Measurements from ENCODE around the gene S100A3. TPM values are rescaled to one million over a fixed set of nuclear protein-coding genes. Genes with fewer than 3 reads are reported as not detected.
"Not testable (repeated sequence)": the region's sequence is repeated elsewhere in the genome, so short reads cannot be mapped to it uniquely, and the experiment has no call there.

S100A3 gene
- polyA plus RNA-seq, 1 donor from 2014 or later = not detected

DNA sequence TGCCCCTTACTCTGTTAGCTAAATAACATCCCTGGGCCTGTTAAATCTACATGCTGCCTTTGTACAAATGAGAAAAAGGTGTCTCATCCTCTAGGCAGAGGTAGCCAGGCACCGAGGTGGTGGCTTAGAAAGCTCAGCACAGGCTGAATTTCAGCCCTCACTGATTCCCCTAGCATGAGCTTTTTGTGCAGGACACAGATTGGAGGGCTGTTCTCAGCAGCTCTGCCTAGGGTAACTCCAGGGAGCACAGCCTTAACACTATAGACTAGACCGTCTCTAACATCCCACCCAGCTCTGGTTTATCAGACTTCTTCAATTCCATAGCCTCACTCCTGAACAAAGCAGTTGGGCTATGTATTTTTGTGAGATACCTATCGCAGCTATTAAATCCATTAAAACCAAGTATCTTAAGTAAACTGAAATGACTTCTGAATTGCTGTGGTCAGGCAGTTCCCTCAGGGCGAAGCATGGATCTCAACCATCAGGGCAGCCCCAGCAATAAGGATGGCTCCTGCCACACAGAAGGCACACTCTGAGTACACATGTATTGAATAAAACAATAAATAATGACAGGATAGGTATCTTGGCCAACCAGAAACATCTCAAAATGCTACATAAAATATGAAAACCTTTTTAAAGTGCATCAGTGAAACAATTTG is 28.1 kb downstream of the S100A3 start:
- Histone ChIP-seq H3K27ac (ENCODE audit: low read length) (no peak overlapping the region), H3K4me2 (ENCODE audit: low read length) (no peak overlapping the region), H3K9me3 (ENCODE audit: low read length) (no peaks in the 10 kb centered on the region)

DNA sequence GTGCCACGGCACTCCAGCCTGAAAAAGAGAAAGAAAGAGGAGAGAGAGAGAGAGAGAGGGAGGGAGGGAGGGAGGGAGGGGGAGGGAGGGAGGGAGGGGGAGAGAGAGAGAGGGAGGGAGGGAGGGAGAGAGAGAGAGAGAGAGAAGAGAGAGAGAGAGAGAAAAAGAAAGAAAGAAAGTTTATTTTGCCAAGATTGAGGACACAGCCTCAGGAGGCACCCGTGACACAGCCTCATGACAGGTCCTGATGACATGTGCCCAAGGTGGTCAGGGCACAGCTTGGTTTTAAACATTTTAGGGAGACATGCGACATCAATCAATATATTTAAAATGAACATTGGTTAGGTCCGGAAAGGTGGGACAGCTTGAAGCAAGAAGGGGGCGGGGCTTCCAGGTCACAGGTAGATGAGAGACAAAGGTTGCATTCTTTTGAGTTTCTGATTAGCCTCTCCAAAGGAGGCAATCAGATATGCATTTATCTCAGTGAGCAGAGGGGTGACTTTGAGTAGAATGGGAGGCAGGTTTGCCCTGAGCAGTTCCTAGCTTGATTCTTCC is 28.8 kb downstream of the S100A3 start:
- not testable (repeated sequence) for H3K27me3 ChIP-seq (ENCODE audit: insufficient read depth, low read depth, low read length); H3K79me2 ChIP-seq (replicated peaks; ENCODE audit: insufficient read depth, low read length); H2AFZ ChIP-seq (ENCODE audit: low read depth, low read length); H3K9ac ChIP-seq (ENCODE audit: low read length); H3F3A ChIP-seq (ENCODE audit: insufficient read depth, low read length, poor library complexity, severe bottlenecking); H3K4me2 ChIP-seq (ENCODE audit: low read length); H3K9me2 ChIP-seq (ENCODE audit: insufficient read depth, low read length); H3K36me3 ChIP-seq (ENCODE audit: insufficient read depth, low read length); H4K20me1 ChIP-seq (ENCODE audit: insufficient read depth); H3K9me3 ChIP-seq (ENCODE audit: low read length); H3K4me3 ChIP-seq (ENCODE audit: low read length); H3K27ac ChIP-seq (ENCODE audit: low read length)

More for the DNA sequence above, 28.1 kb downstream of the S100A3 start:
- Histone ChIP-seq H4K20me1 (ENCODE audit: insufficient read depth) (no peaks in the 10 kb centered on the region), H3K9me2 (ENCODE audit: insufficient read depth, low read length) (no peaks in the 10 kb centered on the region), H3K79me2 (replicated peaks; ENCODE audit: insufficient read depth, low read length) (no peaks in the 10 kb centered on the region), H3K36me3 (ENCODE audit: insufficient read depth, low read length) (no peaks in the 10 kb centered on the region), H3K4me3 (ENCODE audit: low read length) (no peak overlapping the region), H3K27me3 (ENCODE audit: insufficient read depth, low read depth, low read length) (no peaks in the 10 kb centered on the region), H3K9ac (ENCODE audit: low read length) (no peak overlapping the region), H2AFZ (ENCODE audit: low read depth, low read length) (no peak overlapping the region), H3F3A (ENCODE audit: insufficient read depth, low read length, poor library complexity, severe bottlenecking) (no peaks in the 10 kb centered on the region)
- TF ChIP-seq POLR2AphosphoS5 (IDR thresholded peaks at IDR 0.05) = no peak
- TF ChIP-seq SMC3 (conservative IDR thresholded peaks at IDR 0.05; ENCODE audit: poor library complexity) = no peak
- TF ChIP-seq EP300 (conservative IDR thresholded peaks at IDR 0.05; ENCODE audit: poor library complexity, severe bottlenecking) = no peak
- TF ChIP-seq RAD21 (conservative IDR thresholded peaks at IDR 0.05) = no peak
- no peak for TF ChIP-seq EZH2 (IDR thresholded peaks at IDR 0.05; ENCODE audit: borderline replicate concordance, insufficient read depth, low read length, poor library complexity, severe bottlenecking)
- TF ChIP-seq, protein P1, sequence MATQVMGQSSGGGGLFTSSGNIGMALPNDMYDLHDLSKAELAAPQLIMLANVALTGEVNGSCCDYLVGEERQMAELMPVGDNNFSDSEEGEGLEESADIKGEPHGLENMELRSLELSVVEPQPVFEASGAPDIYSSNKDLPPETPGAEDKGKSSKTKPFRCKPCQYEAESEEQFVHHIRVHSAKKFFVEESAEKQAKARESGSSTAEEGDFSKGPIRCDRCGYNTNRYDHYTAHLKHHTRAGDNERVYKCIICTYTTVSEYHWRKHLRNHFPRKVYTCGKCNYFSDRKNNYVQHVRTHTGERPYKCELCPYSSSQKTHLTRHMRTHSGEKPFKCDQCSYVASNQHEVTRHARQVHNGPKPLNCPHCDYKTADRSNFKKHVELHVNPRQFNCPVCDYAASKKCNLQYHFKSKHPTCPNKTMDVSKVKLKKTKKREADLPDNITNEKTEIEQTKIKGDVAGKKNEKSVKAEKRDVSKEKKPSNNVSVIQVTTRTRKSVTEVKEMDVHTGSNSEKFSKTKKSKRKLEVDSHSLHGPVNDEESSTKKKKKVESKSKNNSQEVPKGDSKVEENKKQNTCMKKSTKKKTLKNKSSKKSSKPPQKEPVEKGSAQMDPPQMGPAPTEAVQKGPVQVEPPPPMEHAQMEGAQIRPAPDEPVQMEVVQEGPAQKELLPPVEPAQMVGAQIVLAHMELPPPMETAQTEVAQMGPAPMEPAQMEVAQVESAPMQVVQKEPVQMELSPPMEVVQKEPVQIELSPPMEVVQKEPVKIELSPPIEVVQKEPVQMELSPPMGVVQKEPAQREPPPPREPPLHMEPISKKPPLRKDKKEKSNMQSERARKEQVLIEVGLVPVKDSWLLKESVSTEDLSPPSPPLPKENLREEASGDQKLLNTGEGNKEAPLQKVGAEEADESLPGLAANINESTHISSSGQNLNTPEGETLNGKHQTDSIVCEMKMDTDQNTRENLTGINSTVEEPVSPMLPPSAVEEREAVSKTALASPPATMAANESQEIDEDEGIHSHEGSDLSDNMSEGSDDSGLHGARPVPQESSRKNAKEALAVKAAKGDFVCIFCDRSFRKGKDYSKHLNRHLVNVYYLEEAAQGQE (IDR thresholded peaks at IDR 0.05; ENCODE audit: borderline replicate concordance) = no peak
- TF ChIP-seq, protein P2, sequence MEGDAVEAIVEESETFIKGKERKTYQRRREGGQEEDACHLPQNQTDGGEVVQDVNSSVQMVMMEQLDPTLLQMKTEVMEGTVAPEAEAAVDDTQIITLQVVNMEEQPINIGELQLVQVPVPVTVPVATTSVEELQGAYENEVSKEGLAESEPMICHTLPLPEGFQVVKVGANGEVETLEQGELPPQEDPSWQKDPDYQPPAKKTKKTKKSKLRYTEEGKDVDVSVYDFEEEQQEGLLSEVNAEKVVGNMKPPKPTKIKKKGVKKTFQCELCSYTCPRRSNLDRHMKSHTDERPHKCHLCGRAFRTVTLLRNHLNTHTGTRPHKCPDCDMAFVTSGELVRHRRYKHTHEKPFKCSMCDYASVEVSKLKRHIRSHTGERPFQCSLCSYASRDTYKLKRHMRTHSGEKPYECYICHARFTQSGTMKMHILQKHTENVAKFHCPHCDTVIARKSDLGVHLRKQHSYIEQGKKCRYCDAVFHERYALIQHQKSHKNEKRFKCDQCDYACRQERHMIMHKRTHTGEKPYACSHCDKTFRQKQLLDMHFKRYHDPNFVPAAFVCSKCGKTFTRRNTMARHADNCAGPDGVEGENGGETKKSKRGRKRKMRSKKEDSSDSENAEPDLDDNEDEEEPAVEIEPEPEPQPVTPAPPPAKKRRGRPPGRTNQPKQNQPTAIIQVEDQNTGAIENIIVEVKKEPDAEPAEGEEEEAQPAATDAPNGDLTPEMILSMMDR (IDR thresholded peaks at IDR 0.05; ENCODE audit: poor library complexity, severe bottlenecking) = no peak

DNA sequence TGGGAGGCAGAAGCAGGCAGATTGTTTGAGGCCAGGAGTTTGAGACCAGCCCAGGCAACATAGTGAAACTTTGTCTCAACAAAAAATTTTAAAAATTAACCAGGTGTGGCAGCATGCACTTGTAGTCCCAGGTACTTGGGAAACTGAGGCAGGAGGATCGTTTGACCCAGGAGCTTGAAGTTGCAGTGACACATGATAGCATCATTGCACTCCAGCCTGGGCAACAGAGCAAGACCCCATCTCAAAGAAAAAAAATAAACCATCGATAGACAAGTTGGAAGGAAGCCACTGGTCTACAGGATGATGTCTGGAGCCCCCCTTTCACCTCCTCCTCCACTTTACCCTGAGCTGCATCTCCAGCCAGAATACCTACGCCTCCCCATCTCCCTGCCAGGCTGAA is 29.8 kb downstream of the S100A3 start:
- Histone ChIP-seq H3K4me2 (ENCODE audit: low read length) (no peak overlapping the region), H3K36me3 (ENCODE audit: insufficient read depth, low read length) (no peaks in the 10 kb centered on the region), H3K9me2 (ENCODE audit: insufficient read depth, low read length) (no peaks in the 10 kb centered on the region), H3K27me3 (ENCODE audit: insufficient read depth, low read depth, low read length) (no peaks in the 10 kb centered on the region), H3K9ac (ENCODE audit: low read length) (no peak overlapping the region), H3K4me3 (ENCODE audit: low read length) (no peak overlapping the region), H4K20me1 (ENCODE audit: insufficient read depth) (no peaks in the 10 kb centered on the region), H2AFZ (ENCODE audit: low read depth, low read length) (no peak overlapping the region), H3F3A (ENCODE audit: insufficient read depth, low read length, poor library complexity, severe bottlenecking) (no peaks in the 10 kb centered on the region), H3K27ac (ENCODE audit: low read length) (no peak overlapping the region), H3K9me3 (ENCODE audit: low read length) (no peaks in the 10 kb centered on the region), H3K79me2 (replicated peaks; ENCODE audit: insufficient read depth, low read length) (no peaks in the 10 kb centered on the region)
- TF ChIP-seq RAD21 (conservative IDR thresholded peaks at IDR 0.05) = no peak
- TF ChIP-seq MXI1 (conservative IDR thresholded peaks at IDR 0.05; ENCODE audit: poor library complexity, severe bottlenecking) = no peak
- TF ChIP-seq TAF1 (IDR thresholded peaks at IDR 0.05; ENCODE audit: low read depth) = no peak
- TF ChIP-seq EZH2 (IDR thresholded peaks at IDR 0.05; ENCODE audit: borderline replicate concordance, insufficient read depth, low read length, poor library complexity, severe bottlenecking) = no peak
- no peak for TF ChIP-seq SMC3 (conservative IDR thresholded peaks at IDR 0.05; ENCODE audit: poor library complexity)
- TF ChIP-seq, protein P2 (IDR thresholded peaks at IDR 0.05; ENCODE audit: poor library complexity, severe bottlenecking) = no peak
- TF ChIP-seq, protein P1 (IDR thresholded peaks at IDR 0.05; ENCODE audit: borderline replicate concordance) = no peak

Data from neural cell (in vitro differentiated cells).